Left lung (tissue), 10 donors: ENCODE results near the gene STK39. TPM values are rescaled to one million over a fixed set of nuclear protein-coding genes. Genes with fewer than 3 reads are reported as not detected.
"Not testable (repeated sequence)": the region's sequence is repeated elsewhere in the genome, so short reads cannot be mapped to it uniquely, and the experiment has no call there.

Experiments used
- ATAC-seq: fragments of 200-7000 bp; cut with Tn5 transposase; one replicate; pipeline ENCODE4 v1.9.1; 2020; ENCODE audit warnings: moderate library complexity
- DNase-seq, 4 donors: peaks; one replicate each; pipeline ENCODE4 v3.0.0-alpha.2; 2013 to 2020
- H3K27ac ChIP-seq, 2 donors: fragments of 200-600 bp; sonication (generic) in 1 of 2; one replicate each; pipeline versions ENCODE4 v1.5.0 to v1.8.0; 2020 to 2021
- H3K27me3 ChIP-seq, 2 donors: fragments of 200-600 bp; sonication (generic) in 1 of 2; one replicate each; pipeline versions ENCODE4 v1.5.0 to v1.8.0; 2020 to 2021
- H3K36me3 ChIP-seq, 2 donors: fragments of 200-600 bp; sonication (generic) in 1 of 2; one replicate each; pipeline versions ENCODE4 v1.5.0 to v1.8.0; 2020 to 2021
- H3K4me1 ChIP-seq, 2 donors: fragments of 200-600 bp; one replicate each; pipeline ENCODE4 v1.8.0; 2021
- H3K4me3 ChIP-seq, 2 donors: fragments of 200-600 bp; sonication (generic) in 1 of 2; one replicate each; pipeline versions ENCODE4 v1.5.0 to v1.8.0; 2020 to 2021; ENCODE audit warnings: mild to moderate bottlenecking in 1 of 2
- H3K9me3 ChIP-seq, 2 donors: fragments of 200-600 bp; sonication (generic) in 1 of 2; one replicate each; pipeline versions ENCODE4 v1.5.0 to v1.8.0; 2020 to 2021
- CTCF ChIP-seq, 2 donors: fragments of 200-600 bp; sonication (generic) in 1 of 2; IDR thresholded peaks; one replicate each; pipeline versions ENCODE4 v1.5.0 to v1.8.0; 2021; ENCODE audit warnings: antibody characterized with exemption in 2 of 2
- intact Hi-C, 2 donors: fragments of 100-400 bp; cut with DNase I; formaldehyde crosslinking; loops; one replicate each; pipeline versions ENCODE4 v1.11.2 to v1.14.2; 2022
- polyA plus RNA-seq, 6 donors: library from polyadenylated mRNA; unstranded; fragments of 120-200 nt; gene quantifications; one replicate each; pipeline ENCODE4 v1.2.1, GENCODE V29; 2013; ENCODE audit not compliant: insufficient read length in 6 of 6
- total RNA-seq, 2 donors: library from RNA; stranded (reverse); fragmentation: NEBNext Ultra II Directional; extraction: Animal tissue kit (Norgen Biotek cat#: 25700); gene quantifications; one replicate each; pipeline ENCODE4 v1.2.1, GENCODE V29; 2021
- donor health status: DM: no; HTN: yes; CAD: no.
- donor health status: DM: no; HTN: no; CAD: no.

STK39 gene
- total and polyA plus RNA-seq, 8 donors: 15.7 to 31.3 (median 27.0) TPM

- ATAC-seq: no peak
- Histone ChIP-seq H3K36me3 (peaks cover 0 to 19% of the 10 kb centered on the region in 2 donors), H3K4me3 (no peak overlapping the region), H3K9me3 (no peaks in the 10 kb centered on the region), H3K27me3 (no peaks in the 10 kb centered on the region), H3K4me1 (no peaks in the 10 kb centered on the region), H3K27ac (no peak overlapping the region)
- no peak for DNase-seq
- no peak for TF ChIP-seq CTCF (IDR thresholded peaks at IDR 0.05)
- intact Hi-C loops: no loop called here
Observed at GRCh38 chr2:168127371-168127770, 120.0 kb downstream of the STK39 start.

- H3K27me3 ChIP-seq, H3K4me3 ChIP-seq, DNase-seq, H3K9me3 ChIP-seq, ATAC-seq, H3K4me1 ChIP-seq, intact Hi-C loops, H3K27ac ChIP-seq: not testable (repeated sequence)
- H3K36me3 ChIP-seq: peaks cover 0 to 13% of the 10 kb centered on the region in 2 donors
Observed at GRCh38 chr2:168122210-168122609, 125.2 kb downstream of the STK39 start.

- H3K9me3 ChIP-seq: no peaks in the 10 kb centered on the region
- intact Hi-C loops: no loop called here
- H3K27me3 ChIP-seq: no peaks in the 10 kb centered on the region
- peaks cover 0 to 11% of the 10 kb centered on the region in 2 donors for H3K36me3 ChIP-seq
- no peak overlapping the region for H3K27ac ChIP-seq
- no peak overlapping the region for H3K4me3 ChIP-seq
- ATAC-seq (no peak), DNase-seq (no peak)
- H3K4me1 ChIP-seq: peaks cover 0 to 5% of the 10 kb centered on the region in 2 donors
- no peak for TF ChIP-seq CTCF (IDR thresholded peaks at IDR 0.05)
Observed at GRCh38 chr2:168120730-168121129, 126.7 kb downstream of the STK39 start.

DNA sequence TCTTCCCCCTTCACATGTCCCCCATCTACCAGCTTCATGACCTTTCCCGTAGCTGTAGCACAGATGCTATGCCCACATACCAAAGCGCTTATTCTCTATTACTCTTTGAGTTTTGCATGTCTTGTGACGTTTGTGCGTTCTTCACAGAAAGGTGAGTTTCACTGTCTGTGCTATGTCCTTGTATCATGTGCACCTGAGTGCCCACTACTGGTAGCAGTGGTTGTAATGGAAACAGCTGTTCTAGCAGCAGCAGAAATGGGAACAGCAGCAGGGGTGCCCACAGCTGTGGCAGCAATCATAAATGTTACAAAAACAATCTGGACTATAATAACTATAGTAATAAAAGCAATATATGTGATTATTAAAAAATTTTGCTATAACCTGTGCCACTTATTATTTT is 127.1 kb downstream of the STK39 start:
- no peak overlapping the region for H3K27ac ChIP-seq
- no peak for TF ChIP-seq CTCF (IDR thresholded peaks at IDR 0.05)
- ATAC-seq (no peak), DNase-seq (no peak)
- intact Hi-C loops: no loop called here
- H3K9me3 ChIP-seq: no peaks in the 10 kb centered on the region
- peaks cover 0 to 5% of the 10 kb centered on the region in 2 donors for H3K4me1 ChIP-seq
- no peak overlapping the region for H3K4me3 ChIP-seq
- H3K27me3 ChIP-seq: no peaks in the 10 kb centered on the region
- H3K36me3 ChIP-seq: peaks cover 0 to 11% of the 10 kb centered on the region in 2 donors

DNA sequence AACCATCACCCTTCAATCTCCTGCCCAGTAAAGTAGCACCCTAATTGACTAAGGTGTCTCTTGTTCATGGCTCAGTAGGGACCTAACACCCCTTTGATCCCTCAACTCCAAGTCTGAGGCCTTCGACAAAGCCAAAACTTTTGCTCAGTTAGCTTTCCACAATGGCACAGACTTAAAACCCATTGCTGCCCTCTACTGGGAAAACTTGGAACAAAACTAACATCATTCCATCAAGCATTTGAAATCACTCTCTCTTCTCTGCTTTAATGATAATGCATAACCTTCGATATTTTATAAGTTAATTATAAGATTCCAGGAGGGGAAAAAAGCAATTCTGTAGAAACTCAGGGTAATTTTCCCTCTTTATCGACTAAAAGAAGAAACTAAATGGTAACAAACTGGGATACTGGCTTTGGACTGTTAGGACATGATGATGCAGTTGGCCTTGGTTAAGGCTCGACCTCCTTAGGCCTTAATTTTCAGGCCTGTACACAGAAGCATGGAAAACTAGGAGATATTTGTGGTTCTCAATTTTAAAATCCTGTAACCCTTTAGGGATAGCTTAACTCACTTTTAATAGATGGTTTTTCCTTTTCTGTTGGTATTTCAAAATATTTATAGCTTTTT is 127.8 kb downstream of the STK39 start:
- Histone ChIP-seq H3K4me1 (peaks cover 0 to 5% of the 10 kb centered on the region in 2 donors), H3K27ac (peak overlapping the region; percentile 9 to 24), H3K36me3 (peaks cover 0 to 11% of the 10 kb centered on the region in 2 donors), H3K9me3 (no peaks in the 10 kb centered on the region), H3K4me3 (no peak overlapping the region), H3K27me3 (no peaks in the 10 kb centered on the region)
- DNase-seq (peak in 2 of 4 donors; percentile 51 to 71), ATAC-seq (peak; percentile 85)
- intact Hi-C loops: no loop called here
- peak; percentile 37 to 40 for TF ChIP-seq CTCF (IDR thresholded peaks at IDR 0.05)
